HEK293 (cell line): ENCODE results near the gene TUBE1.

Experiments used
- CTCF ChIP-seq: fragments of 450-650 bp; formaldehyde crosslinking; IDR thresholded peaks from 2 replicates; pipeline ENCODE4 v1.5.1; 2016; ENCODE audit warnings: missing biosample characterization, missing genetic modification characterization
- REPIN1 ChIP-seq: fragments of 450-650 bp; formaldehyde crosslinking; IDR thresholded peaks from 2 replicates; pipeline ENCODE4 v1.5.1; 2017; ENCODE audit warnings: missing biosample characterization, missing genetic modification characterization, low read depth
- ZNF140 ChIP-seq: fragments of 450-650 bp; formaldehyde crosslinking; IDR thresholded peaks from 2 replicates; pipeline ENCODE4 v1.5.1; 2016; ENCODE audit warnings: missing biosample characterization, missing genetic modification characterization
- ZNF624 ChIP-seq: fragments of 450-650 bp; formaldehyde crosslinking; IDR thresholded peaks from 2 replicates; pipeline ENCODE4 v1.5.1; 2017; ENCODE audit warnings: missing biosample characterization, missing genetic modification characterization

DNA sequence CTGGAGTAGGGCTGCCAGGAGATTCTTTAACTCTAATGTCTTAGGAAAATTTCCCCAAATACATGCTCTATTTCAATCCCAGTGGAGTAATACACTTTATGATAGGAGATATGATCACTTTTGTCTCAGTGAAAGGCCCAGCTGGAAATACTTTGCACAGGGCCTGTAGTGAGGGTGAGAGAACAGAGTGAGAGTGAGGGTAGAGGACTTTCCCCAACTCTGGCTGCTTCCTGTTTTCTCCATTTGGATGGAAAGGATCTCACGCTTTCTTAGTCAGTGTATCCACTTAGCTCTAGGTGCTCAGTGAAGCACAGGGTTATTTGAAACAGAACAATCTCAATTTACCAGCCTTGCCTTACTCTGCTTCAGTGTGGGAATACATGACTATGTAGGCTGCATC, 36.7 kb upstream of the TUBE1 start:
- TF ChIP-seq ZNF140 (no peak), ZNF624 (tag by site-specific recombination) (no peak), REPIN1 (no peak), CTCF (tag by site-specific recombination) (no peak)
